A204.1 (cell line): ENCODE data around the gene AMFR.
"Not testable (repeated sequence)": the region's sequence is repeated elsewhere in the genome, so short reads cannot be mapped to it uniquely, and the experiment has no call there.

ENCODE experiments used
- FAIRE-seq: peaks from 2 replicates; lab custom pipeline; 2012; peaks lifted over from hg19 to GRCh38; lab: Jason Lieb, UNC

AMFR gene

GRCh38 chr16:56423584-56424403 is 1.6 kb downstream of the AMFR start:
- FAIRE-seq = no peak

GRCh38 chr16:56422896-56423441 is 2.4 kb downstream of the AMFR start:
- FAIRE-seq = no peak

- FAIRE-seq = no peak
These were observed 3.2 kb downstream of the AMFR start for GRCh38 chr16:56421976-56422669.

GRCh38 chr16:56421313-56421712 is 4.0 kb downstream of the AMFR start:
- no peak for FAIRE-seq

GRCh38 chr16:56420613-56421012 is 4.7 kb downstream of the AMFR start:
- FAIRE-seq = no peak

- no peak for FAIRE-seq
These were observed 5.4 kb downstream of the AMFR start for GRCh38 chr16:56419740-56420548.

GRCh38 chr16:56417138-56417537 is 8.2 kb downstream of the AMFR start:
- no peak for FAIRE-seq

GRCh38 chr16:56415875-56416274 is 9.5 kb downstream of the AMFR start:
- no peak for FAIRE-seq

- no peak for FAIRE-seq
These were observed 11.0 kb downstream of the AMFR start for GRCh38 chr16:56414366-56414765.

- FAIRE-seq = no peak
These were observed 12.0 kb downstream of the AMFR start for GRCh38 chr16:56413381-56413780.

GRCh38 chr16:56411624-56412023 is 13.7 kb downstream of the AMFR start:
- no peak for FAIRE-seq

- FAIRE-seq = no peak
These were observed 14.2 kb downstream of the AMFR start for GRCh38 chr16:56411123-56411522.

- FAIRE-seq = no peak
These were observed 16.1 kb downstream of the AMFR start for GRCh38 chr16:56409195-56409594.

- no peak for FAIRE-seq
These were observed 16.8 kb downstream of the AMFR start for GRCh38 chr16:56408379-56409098.

- no peak for FAIRE-seq
These were observed 19.2 kb downstream of the AMFR start for GRCh38 chr16:56405977-56406672.

GRCh38 chr16:56401482-56401881 is 23.9 kb downstream of the AMFR start:
- no peak for FAIRE-seq

GRCh38 chr16:56400458-56400857 is 24.9 kb downstream of the AMFR start:
- no peak for FAIRE-seq

GRCh38 chr16:56399486-56399885 is 25.9 kb downstream of the AMFR start:
- no peak for FAIRE-seq

GRCh38 chr16:56399047-56399446 is 26.3 kb downstream of the AMFR start:
- FAIRE-seq = no peak

GRCh38 chr16:56396724-56397123 is 28.6 kb downstream of the AMFR start:
- not testable (repeated sequence) for FAIRE-seq

- no peak for FAIRE-seq
These were observed 35.8 kb downstream of the AMFR start for GRCh38 chr16:56389554-56389953.
